ENCODE measurements around the gene RNU6-8.

Gene RNU6-8

GRCh38 chr14:32211068-32211404 lies 8.0 kb upstream of the RNU6-8 start:
- POLR2A ChIA-PET = interaction anchor here (0.7 kb wide), 1 partner anchor 134 kb away, joined by 4 read pairs; the partner anchor contains the start of gene ARHGAP5
- CTCF ChIA-PET = no interaction called here
- no peak for TF ChIP-seq ELF4 (IDR thresholded peaks at IDR 0.05)
- TF ChIP-seq BHLHE40 (IDR thresholded peaks at IDR 0.05; ENCODE audit: borderline replicate concordance) = no peak
- no peak for TF ChIP-seq LEF1 (IDR thresholded peaks at IDR 0.05; ENCODE audit: borderline replicate concordance)
- TF ChIP-seq FOXK2 (IDR thresholded peaks at IDR 0.05) = no peak
- no peak for TF ChIP-seq ARNT (IDR thresholded peaks at IDR 0.05)
- TF ChIP-seq FOXA1 (IDR thresholded peaks at IDR 0.05) = no peak
- TF ChIP-seq SUZ12 (IDR thresholded peaks at IDR 0.05) = no peak
- no peak for DNase-seq (ENCODE audit: extremely low spot score)

- ChIA-PET POLR2A (no interaction called here), CTCF (no interaction called here)
- TF ChIP-seq ELF4 (IDR thresholded peaks at IDR 0.05) (no peak), FOXK2 (IDR thresholded peaks at IDR 0.05) (no peak), PKNOX1 (IDR thresholded peaks at IDR 0.05) (no peak), ZNF384 (IDR thresholded peaks at IDR 0.05) (no peak), LEF1 (IDR thresholded peaks at IDR 0.05; ENCODE audit: borderline replicate concordance) (no peak), TARDBP (IDR thresholded peaks at IDR 0.05) (no peak), SUZ12 (IDR thresholded peaks at IDR 0.05) (no peak), L3MBTL2 (conservative IDR thresholded peaks at IDR 0.05) (no peak), FOXA1 (IDR thresholded peaks at IDR 0.05) (no peak), HDGF (IDR thresholded peaks at IDR 0.05; ENCODE audit: borderline replicate concordance) (no peak), FOXM1 (IDR thresholded peaks at IDR 0.05; ENCODE audit: borderline replicate concordance) (no peak), CTBP1 (IDR thresholded peaks at IDR 0.05; ENCODE audit: borderline replicate concordance) (no peak), SP1 (IDR thresholded peaks at IDR 0.05) (no peak), NFRKB (IDR thresholded peaks at IDR 0.05) (no peak), ARNT (IDR thresholded peaks at IDR 0.05) (no peak), BHLHE40 (IDR thresholded peaks at IDR 0.05; ENCODE audit: borderline replicate concordance) (no peak)
- DNase-seq (ENCODE audit: extremely low spot score) = no peak
These were observed 6.4 kb upstream of the RNU6-8 start for GRCh38 chr14:32209471-32209870.

GRCh38 chr14:32208490-32208889 lies 5.4 kb upstream of the RNU6-8 start:
- CTCF ChIA-PET = no interaction called here
- POLR2A ChIA-PET = no interaction called here

GRCh38 chr14:32206552-32206951 lies 3.5 kb upstream of the RNU6-8 start:
- ChIA-PET CTCF (no interaction called here), POLR2A (interaction anchor here (1.5 kb wide), 1 partner anchor 130 kb away, joined by 4 read pairs; no protein-coding TSS in a partner anchor)
- DNase-seq (ENCODE audit: extremely low spot score) = no peak
- TF ChIP-seq SP1 (IDR thresholded peaks at IDR 0.05) (no peak), CTBP1 (IDR thresholded peaks at IDR 0.05; ENCODE audit: borderline replicate concordance) (no peak), FOXM1 (IDR thresholded peaks at IDR 0.05; ENCODE audit: borderline replicate concordance) (no peak), SUZ12 (IDR thresholded peaks at IDR 0.05) (no peak)

More at GRCh38 chr14:32208490-32208889, 5.4 kb upstream of the RNU6-8 start:
- no peak for TF ChIP-seq HDGF (IDR thresholded peaks at IDR 0.05; ENCODE audit: borderline replicate concordance)
- no peak for TF ChIP-seq BHLHE40 (IDR thresholded peaks at IDR 0.05; ENCODE audit: borderline replicate concordance)
- TF ChIP-seq FOXM1 (IDR thresholded peaks at IDR 0.05; ENCODE audit: borderline replicate concordance) = no peak
- no peak for TF ChIP-seq CTBP1 (IDR thresholded peaks at IDR 0.05; ENCODE audit: borderline replicate concordance)
- TF ChIP-seq L3MBTL2 (conservative IDR thresholded peaks at IDR 0.05) = no peak
- TF ChIP-seq ELF4 (IDR thresholded peaks at IDR 0.05) = no peak
- no peak for TF ChIP-seq NFRKB (IDR thresholded peaks at IDR 0.05)
- TF ChIP-seq ZNF384 (IDR thresholded peaks at IDR 0.05) = no peak
- no peak for TF ChIP-seq LEF1 (IDR thresholded peaks at IDR 0.05; ENCODE audit: borderline replicate concordance)
- TF ChIP-seq TARDBP (IDR thresholded peaks at IDR 0.05) = no peak
- no peak for TF ChIP-seq FOXA1 (IDR thresholded peaks at IDR 0.05)
- no peak for TF ChIP-seq SP1 (IDR thresholded peaks at IDR 0.05)
- no peak for TF ChIP-seq ARNT (IDR thresholded peaks at IDR 0.05)
- no peak for TF ChIP-seq PKNOX1 (IDR thresholded peaks at IDR 0.05)
- no peak for TF ChIP-seq FOXK2 (IDR thresholded peaks at IDR 0.05)
- no peak for TF ChIP-seq SUZ12 (IDR thresholded peaks at IDR 0.05)
- no peak for DNase-seq (ENCODE audit: extremely low spot score)

GRCh38 chr14:32205984-32206383 lies 2.9 kb upstream of the RNU6-8 start:
- DNase-seq (ENCODE audit: extremely low spot score) = no peak
- POLR2A ChIA-PET = interaction anchor here (1.5 kb wide), 1 partner anchor 129 kb away, joined by 4 read pairs; no protein-coding TSS in a partner anchor
- CTCF ChIA-PET = no interaction called here
- TF ChIP-seq LEF1 (IDR thresholded peaks at IDR 0.05; ENCODE audit: borderline replicate concordance) = no peak

- TF ChIP-seq L3MBTL2 (conservative IDR thresholded peaks at IDR 0.05) (no peak), SP1 (IDR thresholded peaks at IDR 0.05) (no peak), FOXM1 (IDR thresholded peaks at IDR 0.05; ENCODE audit: borderline replicate concordance) (no peak), ELF4 (IDR thresholded peaks at IDR 0.05) (no peak), LEF1 (IDR thresholded peaks at IDR 0.05; ENCODE audit: borderline replicate concordance) (no peak), TARDBP (IDR thresholded peaks at IDR 0.05) (no peak), ARNT (IDR thresholded peaks at IDR 0.05) (no peak), BHLHE40 (IDR thresholded peaks at IDR 0.05; ENCODE audit: borderline replicate concordance) (no peak), PKNOX1 (IDR thresholded peaks at IDR 0.05) (no peak), SUZ12 (IDR thresholded peaks at IDR 0.05) (no peak), CTBP1 (IDR thresholded peaks at IDR 0.05; ENCODE audit: borderline replicate concordance) (no peak), HDGF (IDR thresholded peaks at IDR 0.05; ENCODE audit: borderline replicate concordance) (no peak), NFRKB (IDR thresholded peaks at IDR 0.05) (no peak), ZNF384 (IDR thresholded peaks at IDR 0.05) (no peak), FOXA1 (IDR thresholded peaks at IDR 0.05) (no peak), FOXK2 (IDR thresholded peaks at IDR 0.05) (no peak)
- ChIA-PET CTCF (no interaction called here), POLR2A (no interaction called here)
- DNase-seq (ENCODE audit: extremely low spot score) = no peak
These were observed 2.5 kb upstream of the RNU6-8 start for GRCh38 chr14:32205554-32205953.

Measured in HEK293T (cell line).